Colonic mucosa (tissue), 4 donors: ENCODE measurements around the gene RAD21L1. TPM values are rescaled to one million over a fixed set of nuclear protein-coding genes. Genes with fewer than 3 reads are reported as not detected.

Experiments used
- DNase-seq: peaks from one replicate; pipeline ENCODE4 v3.0.0-alpha.2; 2020
- H3K27ac ChIP-seq: fragments of 200-600 bp; one replicate; pipeline ENCODE4 v1.8.0; 2021
- H3K27me3 ChIP-seq: fragments of 200-600 bp; one replicate; pipeline ENCODE4 v1.8.0; 2021
- H3K36me3 ChIP-seq: fragments of 200-600 bp; one replicate; pipeline ENCODE4 v1.8.0; 2021
- H3K4me1 ChIP-seq: fragments of 200-600 bp; one replicate; pipeline ENCODE4 v1.8.0; 2021; ENCODE audit warnings: mild to moderate bottlenecking
- H3K4me3 ChIP-seq: fragments of 200-600 bp; one replicate; pipeline ENCODE4 v1.8.0; 2021
- H3K9ac ChIP-seq, 2 donors: one replicate each; pipeline ENCODE4 v1.7.0; 2013; ENCODE audit warnings: control low read depth in 2 of 2, low read depth in 2 of 2, low read length in 2 of 2
- H3K9me3 ChIP-seq: fragments of 200-600 bp; one replicate; pipeline ENCODE4 v1.8.0; 2021
- CTCF ChIP-seq: fragments of 200-600 bp; IDR thresholded peaks from one replicate; pipeline ENCODE4 v1.8.0; 2022; ENCODE audit warnings: antibody characterized with exemption, mild to moderate bottlenecking
- intact Hi-C: fragments of 100-400 bp; cut with DNase I; formaldehyde crosslinking; loops from one replicate; pipeline ENCODE4 v1.14.1; 2022
- total RNA-seq, 2 donors: library from RNA; stranded (reverse); fragmentation: NEBNext Ultra II Directional in 1 of 2; extraction: Animal tissue kit (Norgen Biotek cat#: 25700) in 1 of 2; gene quantifications; one replicate each; pipeline ENCODE4 v1.2.1, GENCODE V29; 2021
- donor health status: healthy.
- donor health status: DM: no; HTN: no; CAD: no.
- donor health status: DM: no; HTN: no; CAD: no.

Gene RAD21L1
- total RNA-seq, 2 donors from 2014 or later, result not detected

DNA sequence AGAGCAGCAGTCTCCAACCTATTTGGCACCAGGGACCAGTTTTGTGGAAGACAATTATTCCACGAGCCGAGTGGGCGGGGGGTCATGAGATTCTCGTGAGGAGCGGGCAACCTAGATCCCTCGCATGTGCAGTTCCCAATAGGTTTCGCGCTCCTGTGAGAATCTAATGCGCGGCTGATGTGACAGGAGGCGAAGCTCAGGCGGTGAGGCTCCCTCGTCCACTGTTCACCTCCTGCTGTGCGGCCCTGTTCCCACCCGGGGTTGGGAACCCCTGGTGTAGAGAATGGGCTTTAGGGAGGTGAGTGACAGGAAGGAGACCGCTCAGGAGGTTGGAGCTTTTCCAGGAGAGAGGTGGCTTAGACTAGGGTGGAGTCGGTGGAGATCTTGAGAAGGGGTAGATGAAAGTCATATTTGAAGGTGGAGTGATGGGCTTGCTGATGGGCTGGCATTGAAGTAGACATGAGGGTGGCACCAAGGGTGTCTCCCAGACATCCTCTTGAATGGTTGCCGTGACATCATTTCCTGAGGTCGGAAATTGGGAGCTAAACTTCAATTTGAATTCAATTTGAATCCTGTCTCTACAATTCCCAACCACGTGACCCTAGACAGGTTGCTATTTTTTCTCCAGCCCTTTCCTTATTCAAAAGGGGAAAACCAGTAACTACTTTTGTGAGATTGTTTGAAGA, 1.5 kb upstream of the RAD21L1 start:
- H3K9me3 ChIP-seq, result no peaks in the 10 kb centered on the region
- no peak overlapping the region for H3K9ac ChIP-seq
- H3K36me3 ChIP-seq, result no peaks in the 10 kb centered on the region
- intact Hi-C loops, result no loop called here
- no peaks in the 10 kb centered on the region for H3K4me1 ChIP-seq
- no peak for DNase-seq
- H3K4me3 ChIP-seq, result no peak overlapping the region
- no peak overlapping the region for H3K27ac ChIP-seq
- peaks cover 16% of the 10 kb centered on the region for H3K27me3 ChIP-seq
- no peak for TF ChIP-seq CTCF

- Histone ChIP-seq H3K27me3 (peaks cover 20% of the 10 kb centered on the region), H3K4me3 (peak overlapping the region; percentile 25), H3K27ac (no peak overlapping the region), H3K36me3 (no peaks in the 10 kb centered on the region), H3K9ac (peak overlapping the region in 1 of 2 donors; percentile 43), H3K4me1 (no peaks in the 10 kb centered on the region), H3K9me3 (no peaks in the 10 kb centered on the region)
- TF ChIP-seq CTCF, result no peak
- intact Hi-C loops, result no loop called here
- no peak for DNase-seq
These were observed 521 bp upstream of the RAD21L1 start for GRCh38 chr20:1225263-1225782.

DNA sequence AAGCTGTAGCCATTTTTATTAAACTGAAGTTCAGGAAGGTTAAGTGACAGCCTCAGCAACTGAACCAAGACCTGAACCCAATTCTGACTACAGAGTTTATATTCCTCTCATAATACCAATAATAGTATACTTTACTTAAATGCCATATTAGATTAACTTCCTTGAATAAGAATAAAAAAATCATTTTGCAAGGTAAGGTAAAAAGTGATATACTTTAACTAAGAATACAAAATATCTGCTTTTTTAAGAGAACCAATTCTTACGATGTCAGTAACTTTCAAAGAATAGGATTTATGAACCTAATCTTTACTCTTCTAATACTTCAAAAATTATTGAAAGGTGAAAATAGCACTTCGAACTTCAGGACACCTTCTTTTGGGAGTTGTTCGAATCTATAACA, 3.7 kb downstream of the RAD21L1 start:
- Histone ChIP-seq H3K27ac (no peak overlapping the region), H3K9me3 (no peaks in the 10 kb centered on the region), H3K9ac (no peak overlapping the region), H3K4me3 (no peak overlapping the region), H3K27me3 (peaks cover 24% of the 10 kb centered on the region), H3K36me3 (no peaks in the 10 kb centered on the region), H3K4me1 (no peaks in the 10 kb centered on the region)
- intact Hi-C loops, result no loop called here
- no peak for TF ChIP-seq CTCF
- DNase-seq, result no peak

GRCh38 chr20:1232286-1233111, 6.7 kb downstream of the RAD21L1 start:
- DNase-seq, result no peak
- Histone ChIP-seq H3K27me3 (peaks cover 16% of the 10 kb centered on the region), H3K27ac (no peak overlapping the region), H3K36me3 (no peaks in the 10 kb centered on the region), H3K9ac (no peak overlapping the region), H3K4me1 (no peaks in the 10 kb centered on the region), H3K9me3 (no peaks in the 10 kb centered on the region), H3K4me3 (no peak overlapping the region)
- intact Hi-C loops, result no loop called here
- no peak for TF ChIP-seq CTCF

GRCh38 chr20:1240549-1240948, 14.7 kb downstream of the RAD21L1 start:
- no peak for TF ChIP-seq CTCF
- no peak overlapping the region for H3K27ac ChIP-seq
- no peaks in the 10 kb centered on the region for H3K36me3 ChIP-seq
- intact Hi-C loops, result no loop called here
- DNase-seq, result no peak
- no peaks in the 10 kb centered on the region for H3K27me3 ChIP-seq
- no peaks in the 10 kb centered on the region for H3K9me3 ChIP-seq
- no peak overlapping the region for H3K4me3 ChIP-seq
- no peak overlapping the region for H3K9ac ChIP-seq
- H3K4me1 ChIP-seq, result no peaks in the 10 kb centered on the region
